RWPE2 (cell line): ENCODE data around the gene ZNF790.

Experiments
- ATAC-seq: fragments of 200-7000 bp; cut with Tn5 transposase; 3 replicates; pipeline ENCODE4 v1.9.1; 2021; ENCODE audit warnings: low read depth
- DNase-seq: peaks from one replicate; pipeline ENCODE4 v3.0.0-alpha.2; 2020; ENCODE audit warnings: low spot score
- H3K27ac ChIP-seq: fragments of 450-650 bp; 2 replicates; pipeline ENCODE4 v1.5.1; 2017; ENCODE audit warnings: mild to moderate bottlenecking; ENCODE audit not compliant: poor library complexity, severe bottlenecking
- H3K27me3 ChIP-seq: fragments of 250-450 bp; sonication (Bioruptor Pico); 2 replicates; pipeline ENCODE4 v1.5.1; 2021; ENCODE audit warnings: mild to moderate bottlenecking, moderate library complexity; ENCODE audit not compliant: insufficient read depth, poor library complexity, severe bottlenecking
- H3K36me3 ChIP-seq: fragments of 250-450 bp; sonication (Bioruptor Pico); 2 replicates; pipeline ENCODE4 v1.5.1; 2020; ENCODE audit warnings: low read depth, mild to moderate bottlenecking, moderate library complexity
- H3K4me1 ChIP-seq: fragments of 250-450 bp; sonication (Bioruptor Pico); 2 replicates; pipeline ENCODE4 v1.5.1; 2021; ENCODE audit warnings: mild to moderate bottlenecking, moderate library complexity; ENCODE audit not compliant: insufficient read depth, poor library complexity, severe bottlenecking
- H3K4me3 ChIP-seq: fragments of 250-450 bp; sonication (Bioruptor Pico); 2 replicates; pipeline ENCODE4 v1.5.1; 2021; ENCODE audit warnings: mild to moderate bottlenecking, moderate library complexity; ENCODE audit not compliant: severe bottlenecking
- H3K9me3 ChIP-seq: fragments of 250-450 bp; sonication (Bioruptor Pico); 2 replicates; pipeline ENCODE4 v1.5.1; 2021; ENCODE audit warnings: mild to moderate bottlenecking, moderate library complexity; ENCODE audit not compliant: severe bottlenecking
- CTCF ChIP-seq: fragments of 450-650 bp; IDR thresholded peaks from one replicate; pipeline ENCODE4 v1.5.1; 2017; ENCODE audit warnings: mild to moderate bottlenecking, moderate library complexity; ENCODE audit not compliant: poor library complexity, severe bottlenecking

The ZNF790 gene

GRCh38 chr19:36849701-36850558, 11.7 kb upstream of the ZNF790 start:
- H3K4me3 ChIP-seq = peak overlapping the region; percentile 73

DNA sequence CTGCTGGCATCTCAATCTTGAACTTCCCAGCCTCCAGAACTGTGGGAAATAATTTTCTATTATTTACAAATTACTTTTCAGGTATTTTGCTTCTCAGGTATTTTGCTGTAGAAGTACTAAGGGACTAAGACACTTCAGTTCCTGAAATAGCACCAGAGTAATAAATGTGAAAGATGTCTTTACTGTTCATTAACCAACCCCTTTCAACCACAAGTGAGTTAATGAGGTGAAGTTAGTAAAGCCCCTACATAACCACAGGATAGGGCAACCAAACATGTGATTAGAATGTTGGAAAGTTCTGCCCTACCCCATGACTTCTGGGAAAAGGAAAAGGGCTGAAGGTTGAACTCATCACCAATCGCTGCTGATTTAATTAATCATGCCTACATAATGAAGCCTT, 9.8 kb upstream of the ZNF790 start:
- Histone ChIP-seq H3K36me3 (peaks cover 41% of the 10 kb centered on the region), H3K27ac (no peak overlapping the region), H3K4me3 (no peak overlapping the region), H3K27me3 (no peaks in the 10 kb centered on the region), H3K9me3 (peaks cover 6% of the 10 kb centered on the region), H3K4me1 (peaks cover 7% of the 10 kb centered on the region)
- TF ChIP-seq CTCF = no peak
- no peak for ATAC-seq
- no peak for DNase-seq

More at GRCh38 chr19:36849701-36850558, 11.7 kb upstream of the ZNF790 start:
- Histone ChIP-seq H3K36me3 (peaks cover 36% of the 10 kb centered on the region), H3K27me3 (no peaks in the 10 kb centered on the region), H3K4me1 (peaks cover 7% of the 10 kb centered on the region), H3K9me3 (peaks cover 6% of the 10 kb centered on the region), H3K27ac (peak overlapping the region; percentile 71)
- DNase-seq (peak; percentile 87), ATAC-seq (peak; percentile 91)
- TF ChIP-seq CTCF = no peak

DNA sequence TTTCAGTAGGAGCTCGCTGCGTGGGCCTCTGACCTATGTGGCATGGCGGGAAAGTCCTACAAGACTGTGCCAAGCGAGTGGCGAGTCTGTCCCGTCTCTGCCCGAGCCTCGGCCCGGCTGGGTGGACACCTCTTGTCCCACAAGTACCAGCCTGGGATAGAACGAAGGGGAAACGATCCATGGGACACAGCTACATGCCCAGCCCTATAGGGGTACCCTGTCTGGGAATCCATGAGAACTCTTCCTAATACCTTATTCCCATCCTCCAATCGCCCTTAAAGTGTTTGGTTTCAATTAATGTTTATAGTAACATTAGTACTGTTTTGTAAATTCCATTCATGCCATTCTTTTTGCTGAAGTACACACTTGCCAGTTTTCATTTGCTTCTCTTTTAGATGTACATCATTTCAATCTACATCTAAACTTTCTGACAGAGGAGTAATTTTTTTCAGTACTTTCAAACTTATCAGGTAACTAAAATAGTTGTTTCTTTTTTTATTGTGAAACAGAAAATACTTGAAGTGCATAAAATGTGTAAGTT, 667 bp upstream of the ZNF790 start:
- peaks cover 4% of the 10 kb centered on the region for H3K4me1 ChIP-seq
- peak overlapping the region; percentile 51 for H3K27ac ChIP-seq
- H3K4me3 ChIP-seq = peak overlapping the region; percentile 53
- TF ChIP-seq CTCF = no peak
- no peak for ATAC-seq
- H3K36me3 ChIP-seq = peaks cover 34% of the 10 kb centered on the region
- peak; percentile 72 for DNase-seq
- H3K27me3 ChIP-seq = no peaks in the 10 kb centered on the region
- peaks cover 4% of the 10 kb centered on the region for H3K9me3 ChIP-seq

GRCh38 chr19:36837176-36837905, 846 bp downstream of the ZNF790 start:
- Histone ChIP-seq H3K36me3 (peaks cover 42% of the 10 kb centered on the region), H3K4me1 (peaks cover 4% of the 10 kb centered on the region), H3K27me3 (no peaks in the 10 kb centered on the region), H3K9me3 (peaks cover 4% of the 10 kb centered on the region), H3K4me3 (peak overlapping the region; percentile 53), H3K27ac (peak overlapping the region; percentile 51)
- no peak; the same call in 2 of the 3 replicates for ATAC-seq
- TF ChIP-seq CTCF = no peak
- DNase-seq = no peak
